Measurements from ENCODE around the gene MSH5. TPM values are rescaled to one million over a fixed set of nuclear protein-coding genes. Genes with fewer than 3 reads are reported as not detected.

MSH5 gene
- total and polyA plus RNA-seq, 2 of the 13 experiments (the other 11 are each of a cell fraction or from before 2014, with no cell fraction given) = 10.2 to 38.7 TPM

DNA sequence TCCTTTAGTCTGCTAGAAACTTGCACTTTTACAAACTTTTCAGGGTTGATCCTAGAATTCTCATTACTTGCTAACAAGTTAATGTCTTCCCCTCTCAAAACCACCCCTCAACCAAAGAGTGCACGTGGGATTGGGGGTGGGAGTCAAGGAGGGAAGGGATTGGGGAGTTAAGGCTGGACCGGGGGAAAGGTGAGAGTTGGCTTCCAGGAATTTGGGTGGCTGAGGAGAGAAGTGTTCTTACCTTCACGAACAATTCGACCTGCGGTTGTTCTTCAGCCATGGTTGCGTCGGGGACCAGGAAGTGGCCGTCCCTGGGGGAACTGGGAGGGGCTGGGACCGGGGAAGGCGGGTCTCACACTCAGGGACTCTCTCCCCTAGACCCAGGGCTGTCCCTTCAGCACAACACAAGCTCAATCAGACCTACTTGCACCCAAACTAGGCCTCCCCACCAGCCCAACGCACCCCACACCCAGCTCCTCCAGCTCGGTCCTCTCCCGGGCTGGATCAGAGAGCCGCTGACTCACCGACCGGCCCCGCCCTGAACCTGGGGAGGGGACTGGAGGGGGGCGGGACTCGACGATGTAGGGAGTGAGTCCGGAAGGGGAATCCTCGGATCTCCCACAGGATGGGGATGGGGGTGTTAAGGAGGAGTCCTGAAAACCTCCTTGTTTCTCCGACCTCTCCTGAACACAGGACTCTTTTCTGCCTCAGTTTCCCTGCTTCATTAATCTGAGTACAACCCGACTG lies 3.6 kb upstream of the MSH5 start, which contains the start of gene CLIC1 (continued):
- TF ChIP-seq ZBTB42 (CRISPR knock-in tag; IDR thresholded peaks at IDR 0.05) (0 out of 2 replicates have a peak, but pooled peaks have one; percentile 86), ASH2L (IDR thresholded peaks at IDR 0.05; ENCODE audit: insufficient read length, low read depth, low read length) (peak; percentile 14), ZSCAN25 (CRISPR knock-in tag; IDR thresholded peaks at IDR 0.05) (peak; percentile 86), POLR2AphosphoS5 (IDR thresholded peaks at IDR 0.05; ENCODE audit: low read depth, low read length) (peak; percentile 94), SALL1 (CRISPR knock-in tag; IDR thresholded peaks at IDR 0.05) (peak; percentile 71), SPEN (CRISPR knock-in tag; IDR thresholded peaks at IDR 0.05; ENCODE audit: low read depth) (no peak), ZNF841 (CRISPR knock-in tag; IDR thresholded peaks at IDR 0.05; ENCODE audit: borderline replicate concordance) (no peak; the same call in 1 of the 2 replicates), TARDBP (CRISPR knock-in tag; IDR thresholded peaks at IDR 0.05) (0 out of 2 replicates have a peak, but pooled peaks have one; percentile 58), FOXJ3 (CRISPR knock-in tag; IDR thresholded peaks at IDR 0.05; ENCODE audit: borderline replicate concordance) (no peak), PHB2 (IDR thresholded peaks at IDR 0.05; ENCODE audit: partially characterized antibody) (no peak), SKI (IDR thresholded peaks at IDR 0.05; ENCODE audit: partially characterized antibody) (no peak), CCDC6 (CRISPR knock-in tag; IDR thresholded peaks at IDR 0.05) (no peak), ZC3H4 (CRISPR knock-in tag; IDR thresholded peaks at IDR 0.05; ENCODE audit: borderline replicate concordance) (no peak), ONECUT2 (CRISPR knock-in tag; IDR thresholded peaks at IDR 0.05) (no peak), HOXD1 (CRISPR knock-in tag; IDR thresholded peaks at IDR 0.05) (no peak)
- TF ChIP-seq, protein P1, sequence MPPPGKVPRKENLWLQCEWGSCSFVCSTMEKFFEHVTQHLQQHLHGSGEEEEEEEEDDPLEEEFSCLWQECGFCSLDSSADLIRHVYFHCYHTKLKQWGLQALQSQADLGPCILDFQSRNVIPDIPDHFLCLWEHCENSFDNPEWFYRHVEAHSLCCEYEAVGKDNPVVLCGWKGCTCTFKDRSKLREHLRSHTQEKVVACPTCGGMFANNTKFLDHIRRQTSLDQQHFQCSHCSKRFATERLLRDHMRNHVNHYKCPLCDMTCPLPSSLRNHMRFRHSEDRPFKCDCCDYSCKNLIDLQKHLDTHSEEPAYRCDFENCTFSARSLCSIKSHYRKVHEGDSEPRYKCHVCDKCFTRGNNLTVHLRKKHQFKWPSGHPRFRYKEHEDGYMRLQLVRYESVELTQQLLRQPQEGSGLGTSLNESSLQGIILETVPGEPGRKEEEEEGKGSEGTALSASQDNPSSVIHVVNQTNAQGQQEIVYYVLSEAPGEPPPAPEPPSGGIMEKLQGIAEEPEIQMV (CRISPR knock-in tag; IDR thresholded peaks at IDR 0.05; ENCODE audit: low read depth) = 0 out of 2 replicates have a peak, but pooled peaks have one; percentile 21
- TF ChIP-seq, protein P2, sequence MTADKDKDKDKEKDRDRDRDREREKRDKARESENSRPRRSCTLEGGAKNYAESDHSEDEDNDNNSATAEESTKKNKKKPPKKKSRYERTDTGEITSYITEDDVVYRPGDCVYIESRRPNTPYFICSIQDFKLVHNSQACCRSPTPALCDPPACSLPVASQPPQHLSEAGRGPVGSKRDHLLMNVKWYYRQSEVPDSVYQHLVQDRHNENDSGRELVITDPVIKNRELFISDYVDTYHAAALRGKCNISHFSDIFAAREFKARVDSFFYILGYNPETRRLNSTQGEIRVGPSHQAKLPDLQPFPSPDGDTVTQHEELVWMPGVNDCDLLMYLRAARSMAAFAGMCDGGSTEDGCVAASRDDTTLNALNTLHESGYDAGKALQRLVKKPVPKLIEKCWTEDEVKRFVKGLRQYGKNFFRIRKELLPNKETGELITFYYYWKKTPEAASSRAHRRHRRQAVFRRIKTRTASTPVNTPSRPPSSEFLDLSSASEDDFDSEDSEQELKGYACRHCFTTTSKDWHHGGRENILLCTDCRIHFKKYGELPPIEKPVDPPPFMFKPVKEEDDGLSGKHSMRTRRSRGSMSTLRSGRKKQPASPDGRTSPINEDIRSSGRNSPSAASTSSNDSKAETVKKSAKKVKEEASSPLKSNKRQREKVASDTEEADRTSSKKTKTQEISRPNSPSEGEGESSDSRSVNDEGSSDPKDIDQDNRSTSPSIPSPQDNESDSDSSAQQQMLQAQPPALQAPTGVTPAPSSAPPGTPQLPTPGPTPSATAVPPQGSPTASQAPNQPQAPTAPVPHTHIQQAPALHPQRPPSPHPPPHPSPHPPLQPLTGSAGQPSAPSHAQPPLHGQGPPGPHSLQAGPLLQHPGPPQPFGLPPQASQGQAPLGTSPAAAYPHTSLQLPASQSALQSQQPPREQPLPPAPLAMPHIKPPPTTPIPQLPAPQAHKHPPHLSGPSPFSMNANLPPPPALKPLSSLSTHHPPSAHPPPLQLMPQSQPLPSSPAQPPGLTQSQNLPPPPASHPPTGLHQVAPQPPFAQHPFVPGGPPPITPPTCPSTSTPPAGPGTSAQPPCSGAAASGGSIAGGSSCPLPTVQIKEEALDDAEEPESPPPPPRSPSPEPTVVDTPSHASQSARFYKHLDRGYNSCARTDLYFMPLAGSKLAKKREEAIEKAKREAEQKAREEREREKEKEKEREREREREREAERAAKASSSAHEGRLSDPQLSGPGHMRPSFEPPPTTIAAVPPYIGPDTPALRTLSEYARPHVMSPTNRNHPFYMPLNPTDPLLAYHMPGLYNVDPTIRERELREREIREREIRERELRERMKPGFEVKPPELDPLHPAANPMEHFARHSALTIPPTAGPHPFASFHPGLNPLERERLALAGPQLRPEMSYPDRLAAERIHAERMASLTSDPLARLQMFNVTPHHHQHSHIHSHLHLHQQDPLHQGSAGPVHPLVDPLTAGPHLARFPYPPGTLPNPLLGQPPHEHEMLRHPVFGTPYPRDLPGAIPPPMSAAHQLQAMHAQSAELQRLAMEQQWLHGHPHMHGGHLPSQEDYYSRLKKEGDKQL (CRISPR knock-in tag; IDR thresholded peaks at IDR 0.05; ENCODE audit: low read depth) = peak; percentile 27; the same call in 1 of the 2 replicates
- TF ChIP-seq, protein P3, sequence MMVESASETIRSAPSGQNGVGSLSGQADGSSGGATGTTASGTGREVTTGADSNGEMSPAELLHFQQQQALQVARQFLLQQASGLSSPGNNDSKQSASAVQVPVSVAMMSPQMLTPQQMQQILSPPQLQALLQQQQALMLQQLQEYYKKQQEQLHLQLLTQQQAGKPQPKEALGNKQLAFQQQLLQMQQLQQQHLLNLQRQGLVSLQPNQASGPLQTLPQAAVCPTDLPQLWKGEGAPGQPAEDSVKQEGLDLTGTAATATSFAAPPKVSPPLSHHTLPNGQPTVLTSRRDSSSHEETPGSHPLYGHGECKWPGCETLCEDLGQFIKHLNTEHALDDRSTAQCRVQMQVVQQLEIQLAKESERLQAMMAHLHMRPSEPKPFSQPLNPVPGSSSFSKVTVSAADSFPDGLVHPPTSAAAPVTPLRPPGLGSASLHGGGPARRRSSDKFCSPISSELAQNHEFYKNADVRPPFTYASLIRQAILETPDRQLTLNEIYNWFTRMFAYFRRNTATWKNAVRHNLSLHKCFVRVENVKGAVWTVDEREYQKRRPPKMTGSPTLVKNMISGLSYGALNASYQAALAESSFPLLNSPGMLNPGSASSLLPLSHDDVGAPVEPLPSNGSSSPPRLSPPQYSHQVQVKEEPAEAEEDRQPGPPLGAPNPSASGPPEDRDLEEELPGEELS (CRISPR knock-in tag; IDR thresholded peaks at IDR 0.05) = peak; percentile 72

Measured in HepG2 (cell line).